Measurements from ENCODE around the gene ZNF14. TPM values are rescaled to one million over a fixed set of nuclear protein-coding genes. Genes with fewer than 3 reads are reported as not detected.
A peak's percentile ranks its signal among the peaks of the same experiment; 100 is the strongest.

ZNF14 gene
- total and polyA plus RNA-seq, 9 of the 15 experiments (the other 6 are each of a cell fraction or from before 2014, with no cell fraction given), result 1.9 to 7.0 (median 4.0) TPM

DNA sequence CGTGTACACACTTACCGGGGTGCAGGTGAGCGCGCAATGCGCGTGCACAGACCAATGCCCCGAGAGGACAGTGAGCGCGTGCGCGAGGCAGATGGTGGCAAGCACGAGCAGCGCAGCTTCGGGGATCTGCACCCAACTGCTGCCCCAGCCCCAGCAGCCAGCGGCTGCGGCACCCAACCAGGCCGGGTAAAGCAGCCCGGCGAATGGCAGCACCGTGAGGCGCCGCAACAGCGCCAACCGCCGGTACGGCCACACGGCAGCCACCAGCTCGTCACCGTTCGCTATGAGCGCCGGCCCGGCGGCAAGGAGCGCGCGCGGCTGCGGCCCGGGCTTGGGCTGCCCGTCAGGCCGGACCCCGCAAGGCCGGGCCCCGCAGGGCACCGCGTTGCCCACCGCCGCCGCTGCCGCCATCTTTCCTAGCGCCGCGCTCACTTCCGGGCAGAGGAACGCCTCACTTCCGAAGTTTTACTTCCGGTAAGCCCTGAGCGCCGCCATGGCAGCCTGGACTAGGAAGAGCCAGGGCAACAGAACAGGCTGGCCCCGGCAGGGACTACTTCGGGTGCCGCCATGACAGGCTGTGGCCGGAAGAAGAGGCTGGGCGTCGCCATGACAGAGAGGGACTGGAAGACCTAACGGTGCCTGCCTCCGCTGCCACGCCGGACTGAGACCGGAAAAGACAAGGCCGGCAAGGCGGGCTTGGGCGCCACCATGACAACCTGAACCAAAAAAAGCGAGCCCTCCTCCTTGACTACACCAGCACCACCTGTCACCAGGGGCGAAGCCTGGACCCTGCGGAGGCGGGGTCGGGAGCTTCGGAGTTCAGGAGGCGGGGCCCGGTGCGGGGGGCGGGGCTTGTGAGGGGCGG, 69.4 kb downstream of the ZNF14 start, which contains the start of gene ATP13A1 (continued):
- TF ChIP-seq ZNF609 (CRISPR knock-in tag; IDR thresholded peaks at IDR 0.05; ENCODE audit: borderline replicate concordance), result 0 out of 2 replicates have a peak, but pooled peaks have one; percentile 24
- peak in 1 of 2 experiments; percentile 81 for TF ChIP-seq NONO (IDR thresholded peaks at IDR 0.05; ENCODE audit: low read depth in 2 of 2, low read length in 1 of 2)
- TF ChIP-seq MAFF (IDR thresholded peaks at IDR 0.05; ENCODE audit: low read length), result no peak
- no peak for TF ChIP-seq TAF9B (IDR thresholded peaks at IDR 0.05; ENCODE audit: partially characterized antibody)
- no peak for TF ChIP-seq BHLHE40 (IDR thresholded peaks at IDR 0.05; ENCODE audit: low read length)
- TF ChIP-seq GABPB1 (CRISPR knock-in tag; IDR thresholded peaks at IDR 0.05), result peak; percentile 82; the same call in 1 of the 2 replicates
- TF ChIP-seq, protein P1, sequence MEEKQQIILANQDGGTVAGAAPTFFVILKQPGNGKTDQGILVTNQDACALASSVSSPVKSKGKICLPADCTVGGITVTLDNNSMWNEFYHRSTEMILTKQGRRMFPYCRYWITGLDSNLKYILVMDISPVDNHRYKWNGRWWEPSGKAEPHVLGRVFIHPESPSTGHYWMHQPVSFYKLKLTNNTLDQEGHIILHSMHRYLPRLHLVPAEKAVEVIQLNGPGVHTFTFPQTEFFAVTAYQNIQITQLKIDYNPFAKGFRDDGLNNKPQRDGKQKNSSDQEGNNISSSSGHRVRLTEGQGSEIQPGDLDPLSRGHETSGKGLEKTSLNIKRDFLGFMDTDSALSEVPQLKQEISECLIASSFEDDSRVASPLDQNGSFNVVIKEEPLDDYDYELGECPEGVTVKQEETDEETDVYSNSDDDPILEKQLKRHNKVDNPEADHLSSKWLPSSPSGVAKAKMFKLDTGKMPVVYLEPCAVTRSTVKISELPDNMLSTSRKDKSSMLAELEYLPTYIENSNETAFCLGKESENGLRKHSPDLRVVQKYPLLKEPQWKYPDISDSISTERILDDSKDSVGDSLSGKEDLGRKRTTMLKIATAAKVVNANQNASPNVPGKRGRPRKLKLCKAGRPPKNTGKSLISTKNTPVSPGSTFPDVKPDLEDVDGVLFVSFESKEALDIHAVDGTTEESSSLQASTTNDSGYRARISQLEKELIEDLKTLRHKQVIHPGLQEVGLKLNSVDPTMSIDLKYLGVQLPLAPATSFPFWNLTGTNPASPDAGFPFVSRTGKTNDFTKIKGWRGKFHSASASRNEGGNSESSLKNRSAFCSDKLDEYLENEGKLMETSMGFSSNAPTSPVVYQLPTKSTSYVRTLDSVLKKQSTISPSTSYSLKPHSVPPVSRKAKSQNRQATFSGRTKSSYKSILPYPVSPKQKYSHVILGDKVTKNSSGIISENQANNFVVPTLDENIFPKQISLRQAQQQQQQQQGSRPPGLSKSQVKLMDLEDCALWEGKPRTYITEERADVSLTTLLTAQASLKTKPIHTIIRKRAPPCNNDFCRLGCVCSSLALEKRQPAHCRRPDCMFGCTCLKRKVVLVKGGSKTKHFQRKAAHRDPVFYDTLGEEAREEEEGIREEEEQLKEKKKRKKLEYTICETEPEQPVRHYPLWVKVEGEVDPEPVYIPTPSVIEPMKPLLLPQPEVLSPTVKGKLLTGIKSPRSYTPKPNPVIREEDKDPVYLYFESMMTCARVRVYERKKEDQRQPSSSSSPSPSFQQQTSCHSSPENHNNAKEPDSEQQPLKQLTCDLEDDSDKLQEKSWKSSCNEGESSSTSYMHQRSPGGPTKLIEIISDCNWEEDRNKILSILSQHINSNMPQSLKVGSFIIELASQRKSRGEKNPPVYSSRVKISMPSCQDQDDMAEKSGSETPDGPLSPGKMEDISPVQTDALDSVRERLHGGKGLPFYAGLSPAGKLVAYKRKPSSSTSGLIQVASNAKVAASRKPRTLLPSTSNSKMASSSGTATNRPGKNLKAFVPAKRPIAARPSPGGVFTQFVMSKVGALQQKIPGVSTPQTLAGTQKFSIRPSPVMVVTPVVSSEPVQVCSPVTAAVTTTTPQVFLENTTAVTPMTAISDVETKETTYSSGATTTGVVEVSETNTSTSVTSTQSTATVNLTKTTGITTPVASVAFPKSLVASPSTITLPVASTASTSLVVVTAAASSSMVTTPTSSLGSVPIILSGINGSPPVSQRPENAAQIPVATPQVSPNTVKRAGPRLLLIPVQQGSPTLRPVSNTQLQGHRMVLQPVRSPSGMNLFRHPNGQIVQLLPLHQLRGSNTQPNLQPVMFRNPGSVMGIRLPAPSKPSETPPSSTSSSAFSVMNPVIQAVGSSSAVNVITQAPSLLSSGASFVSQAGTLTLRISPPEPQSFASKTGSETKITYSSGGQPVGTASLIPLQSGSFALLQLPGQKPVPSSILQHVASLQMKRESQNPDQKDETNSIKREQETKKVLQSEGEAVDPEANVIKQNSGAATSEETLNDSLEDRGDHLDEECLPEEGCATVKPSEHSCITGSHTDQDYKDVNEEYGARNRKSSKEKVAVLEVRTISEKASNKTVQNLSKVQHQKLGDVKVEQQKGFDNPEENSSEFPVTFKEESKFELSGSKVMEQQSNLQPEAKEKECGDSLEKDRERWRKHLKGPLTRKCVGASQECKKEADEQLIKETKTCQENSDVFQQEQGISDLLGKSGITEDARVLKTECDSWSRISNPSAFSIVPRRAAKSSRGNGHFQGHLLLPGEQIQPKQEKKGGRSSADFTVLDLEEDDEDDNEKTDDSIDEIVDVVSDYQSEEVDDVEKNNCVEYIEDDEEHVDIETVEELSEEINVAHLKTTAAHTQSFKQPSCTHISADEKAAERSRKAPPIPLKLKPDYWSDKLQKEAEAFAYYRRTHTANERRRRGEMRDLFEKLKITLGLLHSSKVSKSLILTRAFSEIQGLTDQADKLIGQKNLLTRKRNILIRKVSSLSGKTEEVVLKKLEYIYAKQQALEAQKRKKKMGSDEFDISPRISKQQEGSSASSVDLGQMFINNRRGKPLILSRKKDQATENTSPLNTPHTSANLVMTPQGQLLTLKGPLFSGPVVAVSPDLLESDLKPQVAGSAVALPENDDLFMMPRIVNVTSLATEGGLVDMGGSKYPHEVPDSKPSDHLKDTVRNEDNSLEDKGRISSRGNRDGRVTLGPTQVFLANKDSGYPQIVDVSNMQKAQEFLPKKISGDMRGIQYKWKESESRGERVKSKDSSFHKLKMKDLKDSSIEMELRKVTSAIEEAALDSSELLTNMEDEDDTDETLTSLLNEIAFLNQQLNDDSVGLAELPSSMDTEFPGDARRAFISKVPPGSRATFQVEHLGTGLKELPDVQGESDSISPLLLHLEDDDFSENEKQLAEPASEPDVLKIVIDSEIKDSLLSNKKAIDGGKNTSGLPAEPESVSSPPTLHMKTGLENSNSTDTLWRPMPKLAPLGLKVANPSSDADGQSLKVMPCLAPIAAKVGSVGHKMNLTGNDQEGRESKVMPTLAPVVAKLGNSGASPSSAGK (IDR thresholded peaks at IDR 0.05), result peak; percentile 60
- peak; percentile 28 for TF ChIP-seq ASH1L (IDR thresholded peaks at IDR 0.05; ENCODE audit: borderline replicate concordance, low read depth, partially characterized antibody)
- TF ChIP-seq SIN3A (IDR thresholded peaks at IDR 0.05; ENCODE audit: borderline replicate concordance in 2 of 2, control insufficient read depth in 1 of 2, low read depth in 2 of 2, low read length in 2 of 2), result peak in 1 of 2 experiments; percentile 44; a peak in 1 of 4 replicates

Measured in K562 (cell line).